Measurements from ENCODE around the gene ARVCF.

ARVCF gene

GRCh38 chr22:20002128-20002527, 14.5 kb downstream of the ARVCF start:
- no peak overlapping the region for H3K4me3 ChIP-seq (replicated peaks; ENCODE audit: low read depth, low read length)
- TF ChIP-seq CTCF (IDR thresholded peaks at IDR 0.05; ENCODE audit: insufficient read depth, low read length, poor library complexity, severe bottlenecking): no peak
- no peaks in the 10 kb centered on the region for H3K27me3 ChIP-seq (replicated peaks; ENCODE audit: control insufficient read depth, insufficient read depth, low read length)
- no peak for DNase-seq (ENCODE audit: extremely low read depth, insufficient read length)
- H3K36me3 ChIP-seq (ENCODE audit: control insufficient read depth, insufficient read depth, low read length): no peaks in the 10 kb centered on the region

- TF ChIP-seq CTCF (IDR thresholded peaks at IDR 0.05; ENCODE audit: insufficient read depth, low read length, poor library complexity, severe bottlenecking): no peak
- no peaks in the 10 kb centered on the region for H3K27me3 ChIP-seq (replicated peaks; ENCODE audit: control insufficient read depth, insufficient read depth, low read length)
- H3K36me3 ChIP-seq (ENCODE audit: control insufficient read depth, insufficient read depth, low read length): no peaks in the 10 kb centered on the region
- DNase-seq (ENCODE audit: extremely low read depth, insufficient read length): no peak
- no peak overlapping the region for H3K4me3 ChIP-seq (replicated peaks; ENCODE audit: low read depth, low read length)
Observed at GRCh38 chr22:20001082-20001638, 15.5 kb downstream of the ARVCF start.

GRCh38 chr22:20000246-20001081, 16.2 kb downstream of the ARVCF start:
- Histone ChIP-seq H3K36me3 (ENCODE audit: control insufficient read depth, insufficient read depth, low read length) (no peaks in the 10 kb centered on the region), H3K4me3 (replicated peaks; ENCODE audit: low read depth, low read length) (no peak overlapping the region), H3K27me3 (replicated peaks; ENCODE audit: control insufficient read depth, insufficient read depth, low read length) (no peaks in the 10 kb centered on the region)
- no peak for DNase-seq (ENCODE audit: extremely low read depth, insufficient read length)
- TF ChIP-seq CTCF (IDR thresholded peaks at IDR 0.05; ENCODE audit: insufficient read depth, low read length, poor library complexity, severe bottlenecking): no peak

- Histone ChIP-seq H3K27me3 (replicated peaks; ENCODE audit: control insufficient read depth, insufficient read depth, low read length) (no peaks in the 10 kb centered on the region), H3K36me3 (ENCODE audit: control insufficient read depth, insufficient read depth, low read length) (no peaks in the 10 kb centered on the region), H3K4me3 (replicated peaks; ENCODE audit: low read depth, low read length) (no peak overlapping the region)
- no peak for TF ChIP-seq CTCF (IDR thresholded peaks at IDR 0.05; ENCODE audit: insufficient read depth, low read length, poor library complexity, severe bottlenecking)
- DNase-seq (ENCODE audit: extremely low read depth, insufficient read length): no peak
Observed at GRCh38 chr22:19998991-19999820, 17.4 kb downstream of the ARVCF start.

- no peaks in the 10 kb centered on the region for H3K27me3 ChIP-seq (replicated peaks; ENCODE audit: control insufficient read depth, insufficient read depth, low read length)
- TF ChIP-seq CTCF (IDR thresholded peaks at IDR 0.05; ENCODE audit: insufficient read depth, low read length, poor library complexity, severe bottlenecking): no peak
- H3K36me3 ChIP-seq (ENCODE audit: control insufficient read depth, insufficient read depth, low read length): no peaks in the 10 kb centered on the region
- no peak for DNase-seq (ENCODE audit: extremely low read depth, insufficient read length)
- no peak overlapping the region for H3K4me3 ChIP-seq (replicated peaks; ENCODE audit: low read depth, low read length)
Observed at GRCh38 chr22:19998232-19998951, 18.2 kb downstream of the ARVCF start.

Measured in GM06990 (cell line).